ENCODE measurements around the gene RIMOC1. TPM values are rescaled to one million over a fixed set of nuclear protein-coding genes. Genes with fewer than 3 reads are reported as not detected.

RIMOC1 gene, protein sequence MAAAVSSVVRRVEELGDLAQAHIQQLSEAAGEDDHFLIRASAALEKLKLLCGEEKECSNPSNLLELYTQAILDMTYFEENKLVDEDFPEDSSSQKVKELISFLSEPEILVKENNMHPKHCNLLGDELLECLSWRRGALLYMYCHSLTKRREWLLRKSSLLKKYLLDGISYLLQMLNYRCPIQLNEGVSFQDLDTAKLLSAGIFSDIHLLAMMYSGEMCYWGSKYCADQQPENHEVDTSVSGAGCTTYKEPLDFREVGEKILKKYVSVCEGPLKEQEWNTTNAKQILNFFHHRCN
- total RNA-seq (25.2 TPM), polyA plus RNA-seq (12.0 TPM)

DNA sequence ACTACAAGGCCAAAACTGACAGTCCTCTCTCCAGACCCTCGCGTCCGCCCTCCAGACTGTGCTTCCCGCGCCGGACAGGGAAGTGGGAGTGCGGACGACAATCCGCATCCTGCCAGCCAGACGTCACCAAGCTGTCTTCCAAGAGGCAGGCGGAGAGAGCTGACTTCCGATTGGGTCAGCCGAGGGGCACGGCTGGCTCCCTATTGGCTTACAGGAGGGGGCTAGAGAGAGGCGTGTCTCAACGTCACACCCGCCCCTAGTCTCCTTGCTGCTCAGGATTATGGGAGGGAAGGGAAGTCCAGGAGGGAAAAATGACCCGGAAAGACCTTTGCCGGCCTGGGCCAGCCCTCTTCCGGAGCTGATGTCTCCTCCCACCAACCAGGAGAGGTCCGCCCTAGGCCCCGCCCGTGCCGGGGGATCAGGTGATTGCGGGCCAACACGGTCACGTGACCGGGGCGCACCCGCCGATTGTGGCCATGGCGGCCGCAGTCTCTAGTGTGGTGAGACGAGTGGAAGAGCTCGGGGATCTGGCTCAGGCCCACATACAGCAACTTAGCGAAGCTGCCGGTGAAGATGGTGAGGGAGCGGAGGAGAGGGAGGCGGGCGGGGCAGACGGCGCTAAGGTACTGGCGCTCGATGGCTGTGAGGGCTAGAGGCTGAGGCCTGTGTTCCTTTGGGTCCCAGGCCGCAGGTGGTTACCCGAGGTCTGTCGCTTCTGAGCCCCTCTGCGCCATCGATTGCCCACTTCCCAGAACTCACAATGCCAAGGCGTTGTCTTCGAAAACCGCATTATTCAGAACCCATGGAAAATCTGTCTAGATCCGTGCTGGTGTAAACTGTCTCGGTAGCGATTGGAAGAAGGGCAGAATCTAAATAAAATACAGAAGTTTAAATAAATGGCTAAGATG, at the start of gene RIMOC1:
Gene RIMOC1, plus strand, starts transcription at position 453 of the 908 bp plus-strand sequence. Its CDS starts 24 bp downstream, at position 477.
- no peaks in the 10 kb centered on the region for H3K4me1 ChIP-seq (ENCODE audit: insufficient read depth)
- no peaks in the 10 kb centered on the region for H3K36me3 ChIP-seq (ENCODE audit: insufficient read depth)
- under 1% methylated on average over 55 of the region's 55 CpGs for WGBS
- H3K27ac ChIP-seq (ENCODE audit: low read depth): peak within 1 kb of the TSS; percentile 81
- H3K4me3 ChIP-seq (ENCODE audit: low read depth, low read length): peak within 1 kb of the TSS; percentile 58
- peak; percentile 98 for DNase-seq (ENCODE audit: extremely low spot score)

DNA sequence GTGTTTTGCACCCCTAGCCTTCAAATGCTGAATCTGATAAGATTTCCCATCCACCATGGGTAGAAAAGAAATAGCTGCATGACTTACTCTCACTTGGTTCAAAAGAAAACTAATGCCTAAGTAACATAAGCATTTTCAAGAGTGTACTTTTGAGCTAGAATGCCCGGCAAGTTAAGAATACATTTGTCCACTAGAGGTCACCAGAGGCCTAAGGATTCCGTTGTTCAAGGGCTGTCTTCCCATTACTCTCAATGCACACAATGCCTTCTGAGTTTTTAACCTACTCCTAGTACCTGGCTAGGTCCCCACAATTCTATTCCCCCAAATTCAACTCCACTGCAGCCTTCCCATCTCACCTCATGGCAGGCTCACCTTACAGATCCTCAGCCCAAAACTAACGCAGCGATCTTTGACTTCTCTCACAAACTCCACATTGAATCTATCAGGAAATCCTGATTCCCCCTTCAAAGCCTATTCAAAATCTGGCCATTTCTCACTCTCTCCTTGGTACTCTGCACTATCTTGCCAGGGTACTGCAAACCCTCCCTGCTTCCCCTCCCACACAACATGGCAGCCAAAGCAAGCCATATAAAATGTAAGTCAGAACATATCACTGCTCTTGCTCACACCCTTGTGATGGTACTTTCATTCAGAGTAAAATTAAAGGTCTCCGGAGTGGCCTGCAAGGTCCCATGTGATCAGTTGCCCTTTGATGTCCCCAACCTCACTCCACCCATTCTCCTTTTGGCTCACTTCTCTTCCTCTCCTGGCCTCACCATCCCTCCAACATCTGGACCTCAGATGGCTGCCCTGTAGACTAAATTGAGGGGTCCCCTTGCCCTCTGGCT, 47.3 kb upstream of the RIMOC1 start:
- 41% methylated on average over 5 of the region's 5 CpGs for WGBS
- Histone ChIP-seq H3K4me1 (ENCODE audit: insufficient read depth) (no peaks in the 10 kb centered on the region), H3K36me3 (ENCODE audit: insufficient read depth) (peaks cover 2% of the 10 kb centered on the region), H3K4me3 (ENCODE audit: low read depth, low read length) (no peak overlapping the region), H3K27ac (ENCODE audit: low read depth) (no peak overlapping the region)
- DNase-seq (ENCODE audit: extremely low spot score): peak; percentile 52

DNA sequence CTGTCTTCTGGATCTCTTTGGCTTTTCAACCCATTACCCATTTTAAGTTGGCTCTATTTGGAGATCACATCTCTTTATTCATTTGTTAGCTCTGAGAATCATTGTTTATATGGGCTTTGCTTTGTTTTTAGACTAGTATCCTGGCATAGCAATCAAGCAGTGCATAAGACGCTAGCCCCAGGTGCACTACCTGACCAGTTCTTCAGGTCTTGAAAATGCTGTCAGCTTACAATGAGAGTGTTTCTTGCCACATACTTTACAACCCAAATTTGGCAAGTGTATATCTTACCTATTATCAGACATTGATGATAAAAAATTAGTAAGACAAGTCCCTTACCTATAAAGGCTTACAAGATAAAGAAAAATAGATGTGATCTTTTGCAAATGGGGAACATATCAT, 46.2 kb upstream of the RIMOC1 start:
- whole genome bisulfite sequencing: 97% methylated on average over 1 of the region's 1 CpG
- H3K4me3 ChIP-seq (ENCODE audit: low read depth, low read length): no peak overlapping the region
- H3K36me3 ChIP-seq (ENCODE audit: insufficient read depth): peaks cover 2% of the 10 kb centered on the region
- no peak for DNase-seq (ENCODE audit: extremely low spot score)
- no peaks in the 10 kb centered on the region for H3K4me1 ChIP-seq (ENCODE audit: insufficient read depth)
- no peak overlapping the region for H3K27ac ChIP-seq (ENCODE audit: low read depth)

DNA sequence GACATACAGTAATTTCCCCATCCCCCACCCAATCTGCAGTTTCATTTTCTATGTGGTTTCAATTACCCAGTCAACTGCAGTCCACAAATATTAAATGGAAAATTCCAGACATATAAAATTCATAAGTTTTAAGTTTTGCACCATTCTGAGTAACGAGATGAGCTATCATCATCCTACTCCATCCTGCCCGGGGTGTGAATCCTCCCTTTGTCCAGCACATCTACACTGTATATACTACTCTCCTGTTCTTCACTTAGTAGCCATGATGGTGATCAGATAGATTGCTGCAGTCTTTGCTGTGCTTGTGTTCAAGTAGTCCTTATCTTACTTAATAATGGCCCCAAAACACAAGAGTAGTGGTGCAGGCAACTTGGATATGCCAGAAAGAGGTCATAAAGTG, 45.3 kb upstream of the RIMOC1 start:
- 86% methylated on average over 2 of the region's 2 CpGs for WGBS
- Histone ChIP-seq H3K4me1 (ENCODE audit: insufficient read depth) (no peaks in the 10 kb centered on the region), H3K27ac (ENCODE audit: low read depth) (no peak overlapping the region), H3K4me3 (ENCODE audit: low read depth, low read length) (no peak overlapping the region), H3K36me3 (ENCODE audit: insufficient read depth) (no peaks in the 10 kb centered on the region)
- DNase-seq (ENCODE audit: extremely low spot score): no peak

DNA sequence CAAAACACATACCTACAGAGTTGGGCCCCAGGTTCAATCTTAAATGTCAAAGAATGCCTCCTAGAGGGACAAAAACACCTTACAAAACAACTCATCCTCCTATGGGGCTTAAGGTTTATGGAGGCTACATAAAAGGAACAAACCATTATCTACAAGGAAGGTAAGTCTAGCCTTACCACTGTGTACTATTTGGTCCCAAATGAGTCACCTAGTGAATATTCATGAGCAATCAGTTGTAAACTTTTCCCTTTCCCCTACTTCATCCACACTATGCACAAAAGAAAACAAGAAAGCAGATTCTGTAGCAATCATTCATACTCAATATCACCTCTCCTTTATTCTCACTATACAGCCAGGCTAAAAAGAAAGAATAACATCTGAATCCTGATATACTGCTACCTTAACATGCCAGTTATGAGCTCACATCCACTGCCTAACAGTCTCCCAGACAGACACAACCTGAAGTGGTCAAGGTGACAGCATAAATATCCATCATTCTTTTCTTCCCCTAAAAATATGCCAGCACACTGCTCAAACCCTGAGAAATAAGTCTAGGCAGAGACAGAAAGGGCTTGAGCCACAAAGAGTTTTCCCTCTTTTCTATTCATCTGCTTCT, 40.2 kb upstream of the RIMOC1 start:
- DNase-seq (ENCODE audit: extremely low spot score): no peak
- Histone ChIP-seq H3K36me3 (ENCODE audit: insufficient read depth) (no peaks in the 10 kb centered on the region), H3K4me3 (ENCODE audit: low read depth, low read length) (no peak overlapping the region), H3K27ac (ENCODE audit: low read depth) (no peak overlapping the region), H3K4me1 (ENCODE audit: insufficient read depth) (no peaks in the 10 kb centered on the region)

DNA sequence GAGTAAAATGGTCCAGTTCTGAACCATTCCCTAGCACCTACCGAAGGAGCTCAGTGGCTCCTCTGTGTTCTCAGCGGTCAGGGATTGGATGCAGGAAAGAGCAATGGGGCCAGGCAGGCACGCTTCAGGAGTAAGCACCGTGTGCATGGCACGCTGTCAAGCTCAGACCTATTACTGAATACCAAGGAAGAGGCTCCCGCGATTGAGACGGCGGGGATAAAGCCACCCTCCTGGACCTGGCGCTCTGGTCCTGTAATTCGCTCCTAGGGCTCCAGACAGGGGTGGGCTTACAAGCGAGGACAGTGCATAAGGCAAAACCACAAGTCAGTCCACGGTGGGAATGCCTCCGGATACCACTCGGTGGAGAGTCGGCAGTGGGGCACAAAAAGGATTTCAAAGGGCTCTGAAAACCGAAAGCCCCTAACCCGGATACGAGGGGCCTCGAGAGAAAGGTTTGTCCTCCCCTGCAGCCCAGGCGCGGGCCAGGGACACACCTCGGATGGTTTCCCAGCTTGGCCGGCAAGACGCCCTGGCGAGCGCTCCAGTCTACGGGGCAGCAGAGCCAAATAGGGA, 34.9 kb upstream of the RIMOC1 start:
- no peaks in the 10 kb centered on the region for H3K4me1 ChIP-seq (ENCODE audit: insufficient read depth)
- H3K4me3 ChIP-seq (ENCODE audit: low read depth, low read length): peak overlapping the region; percentile 68
- whole genome bisulfite sequencing: 7% methylated on average over 28 of the region's 28 CpGs
- DNase-seq (ENCODE audit: extremely low spot score): no peak
- no peaks in the 10 kb centered on the region for H3K36me3 ChIP-seq (ENCODE audit: insufficient read depth)
- no peak overlapping the region for H3K27ac ChIP-seq (ENCODE audit: low read depth)

DNA sequence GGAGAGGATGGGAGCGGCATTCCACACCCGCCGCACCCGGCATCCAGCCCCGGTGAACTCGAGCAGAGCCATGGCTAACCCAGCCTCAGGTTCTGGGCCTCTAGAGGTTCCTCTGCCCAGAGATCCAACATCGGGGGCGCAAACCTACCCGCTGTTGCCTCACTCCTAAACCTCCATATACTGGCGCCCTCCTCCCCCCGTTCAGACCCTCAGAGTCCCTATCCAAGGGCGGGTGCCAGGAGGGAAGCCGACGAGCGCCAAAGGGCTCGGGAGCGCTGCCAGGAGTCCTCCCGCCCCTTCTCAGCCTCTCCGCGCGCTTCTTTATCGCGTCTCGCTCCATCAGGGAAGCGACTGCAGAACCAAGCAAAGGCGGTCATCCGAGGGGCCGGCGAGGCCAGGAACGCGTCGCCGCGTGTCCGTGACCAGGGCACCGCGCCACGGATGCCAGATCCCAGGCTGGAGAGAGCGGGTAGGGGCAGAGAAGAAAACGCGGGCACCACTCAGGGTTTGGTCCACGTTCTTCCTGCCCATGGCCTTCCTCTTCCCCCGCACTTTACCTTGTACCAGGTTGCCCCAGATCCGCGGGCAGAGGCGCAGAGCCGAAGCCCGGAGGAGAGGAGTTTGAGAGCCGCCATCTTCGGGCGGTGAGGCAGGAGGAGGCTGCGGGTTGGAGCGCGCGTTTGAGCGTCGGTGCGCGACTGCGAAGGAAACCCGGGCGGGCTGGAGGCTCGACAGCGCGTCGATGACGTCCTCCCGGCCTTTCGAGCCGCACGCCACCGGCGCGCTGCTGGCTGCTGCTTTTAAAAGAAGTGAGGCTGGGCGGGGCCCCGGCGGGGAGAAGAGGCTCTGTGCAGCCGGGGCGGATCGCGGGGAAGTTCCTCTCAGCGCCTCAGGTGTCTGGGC, 34.2 kb upstream of the RIMOC1 start, which contains the start of gene OXCT1:
Gene OXCT1, minus strand, starts transcription at position 702 of the 903 bp plus-strand sequence. Its CDS starts 67 bp downstream, at position 635.
- Histone ChIP-seq H3K4me3 (ENCODE audit: low read depth, low read length) (peak within 1 kb of the TSS; percentile 68), H3K36me3 (ENCODE audit: insufficient read depth) (no peaks in the 10 kb centered on the region), H3K27ac (ENCODE audit: low read depth) (peak within 1 kb of the TSS; percentile 90), H3K4me1 (ENCODE audit: insufficient read depth) (no peaks in the 10 kb centered on the region)
- WGBS: under 1% methylated on average over 82 of the region's 82 CpGs
- peak; percentile 61 for DNase-seq (ENCODE audit: extremely low spot score)

DNA sequence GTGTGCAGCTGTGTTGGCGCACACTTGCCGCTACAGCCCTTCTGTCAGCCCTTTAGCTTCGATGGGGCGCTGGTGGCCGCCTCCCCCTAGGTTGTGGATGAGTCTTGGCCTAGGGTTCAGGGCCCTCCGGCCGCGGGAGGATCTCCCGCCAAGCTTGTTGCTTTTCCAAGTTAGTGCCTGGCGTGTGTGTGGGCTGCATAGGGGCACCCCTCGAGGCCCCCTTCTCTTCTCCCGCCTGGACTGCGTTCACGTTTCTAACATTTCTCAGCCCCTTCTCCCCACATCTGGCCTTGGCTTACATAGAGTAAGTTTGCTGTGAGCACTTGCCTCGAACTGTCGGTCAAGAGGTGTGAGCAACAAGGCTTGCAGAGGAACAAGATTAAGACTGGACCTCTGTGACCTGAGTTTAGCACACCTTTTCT, 33.5 kb upstream of the RIMOC1 start:
- no peak for DNase-seq (ENCODE audit: extremely low spot score)
- Histone ChIP-seq H3K4me1 (ENCODE audit: insufficient read depth) (no peaks in the 10 kb centered on the region), H3K4me3 (ENCODE audit: low read depth, low read length) (peak overlapping the region; percentile 68), H3K27ac (ENCODE audit: low read depth) (peak overlapping the region; percentile 90), H3K36me3 (ENCODE audit: insufficient read depth) (no peaks in the 10 kb centered on the region)
- 7% methylated on average over 16 of the region's 16 CpGs for WGBS

DNA sequence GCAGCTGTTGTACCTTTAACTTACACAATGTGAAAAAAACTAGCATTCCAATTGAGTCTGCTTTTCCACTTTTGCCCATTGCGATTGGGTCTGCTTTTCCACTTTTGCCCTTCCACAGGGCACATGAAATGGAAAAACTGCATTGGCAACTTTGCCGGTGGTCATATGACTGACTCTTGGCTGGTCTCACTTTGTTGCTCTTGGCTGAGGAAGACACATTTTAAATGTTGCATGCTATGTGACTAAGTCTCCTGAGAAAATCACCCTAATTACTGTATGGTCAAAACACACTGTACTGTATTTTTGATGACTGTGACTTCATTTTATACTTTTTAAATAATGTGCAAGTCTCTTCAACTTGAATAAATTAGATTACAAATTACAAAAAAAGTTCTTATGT, 32.3 kb upstream of the RIMOC1 start:
- H3K27ac ChIP-seq (ENCODE audit: low read depth): no peak overlapping the region
- DNase-seq (ENCODE audit: extremely low spot score): no peak
- 58% methylated on average over 2 of the region's 2 CpGs for WGBS
- no peaks in the 10 kb centered on the region for H3K36me3 ChIP-seq (ENCODE audit: insufficient read depth)
- H3K4me3 ChIP-seq (ENCODE audit: low read depth, low read length): no peak overlapping the region
- H3K4me1 ChIP-seq (ENCODE audit: insufficient read depth): no peaks in the 10 kb centered on the region

DNA sequence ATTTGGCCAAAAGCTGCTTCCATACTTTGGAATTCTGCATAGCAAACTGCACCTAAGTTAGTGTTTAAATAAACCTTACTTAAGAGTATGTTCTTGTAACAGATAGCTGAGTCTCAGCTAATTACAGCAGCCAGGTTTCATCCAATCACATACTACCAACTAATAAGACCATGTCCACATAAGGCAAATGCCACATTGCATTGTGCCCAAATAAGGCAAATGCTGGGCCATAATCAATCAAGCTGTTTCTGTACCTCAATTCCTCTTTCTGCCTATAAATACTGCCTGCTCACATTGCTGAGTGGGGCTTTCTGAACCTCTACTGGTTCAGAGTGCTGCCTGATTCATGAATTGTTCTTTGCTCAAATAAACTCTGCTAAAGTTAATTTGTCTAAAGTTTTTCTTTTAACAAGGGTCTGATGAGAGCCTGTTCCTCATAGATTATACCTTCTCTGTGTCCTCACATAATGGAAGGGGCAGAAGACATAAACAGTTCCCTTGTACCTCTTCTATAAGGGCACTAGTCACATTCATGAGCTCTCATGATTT, 29.6 kb upstream of the RIMOC1 start:
- H3K4me3 ChIP-seq (ENCODE audit: low read depth, low read length): no peak overlapping the region
- H3K27ac ChIP-seq (ENCODE audit: low read depth): no peak overlapping the region
- no peak for DNase-seq (ENCODE audit: extremely low spot score)
- H3K4me1 ChIP-seq (ENCODE audit: insufficient read depth): no peaks in the 10 kb centered on the region
- no peaks in the 10 kb centered on the region for H3K36me3 ChIP-seq (ENCODE audit: insufficient read depth)

DNA sequence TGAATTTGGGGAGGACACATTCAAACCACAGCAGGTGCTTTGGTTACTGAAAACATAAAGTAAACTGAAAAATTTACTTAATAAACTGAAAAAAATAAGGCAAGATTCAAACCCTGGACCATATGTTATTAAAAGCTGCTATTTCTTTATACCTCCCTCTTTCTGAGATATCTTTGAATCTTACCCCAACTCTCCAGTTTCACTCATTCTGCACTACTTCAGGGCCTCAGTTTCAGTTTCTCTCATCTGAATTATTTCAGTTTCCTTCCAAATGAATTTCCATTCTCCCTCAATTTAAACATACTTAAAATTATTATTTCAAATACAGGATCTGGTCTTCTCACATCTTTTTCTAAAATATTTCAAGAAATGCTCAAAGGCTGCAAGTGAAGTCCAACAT, 29.0 kb upstream of the RIMOC1 start:
- H3K36me3 ChIP-seq (ENCODE audit: insufficient read depth): no peaks in the 10 kb centered on the region
- no peaks in the 10 kb centered on the region for H3K4me1 ChIP-seq (ENCODE audit: insufficient read depth)
- no peak for DNase-seq (ENCODE audit: extremely low spot score)
- H3K27ac ChIP-seq (ENCODE audit: low read depth): no peak overlapping the region
- H3K4me3 ChIP-seq (ENCODE audit: low read depth, low read length): no peak overlapping the region

DNA sequence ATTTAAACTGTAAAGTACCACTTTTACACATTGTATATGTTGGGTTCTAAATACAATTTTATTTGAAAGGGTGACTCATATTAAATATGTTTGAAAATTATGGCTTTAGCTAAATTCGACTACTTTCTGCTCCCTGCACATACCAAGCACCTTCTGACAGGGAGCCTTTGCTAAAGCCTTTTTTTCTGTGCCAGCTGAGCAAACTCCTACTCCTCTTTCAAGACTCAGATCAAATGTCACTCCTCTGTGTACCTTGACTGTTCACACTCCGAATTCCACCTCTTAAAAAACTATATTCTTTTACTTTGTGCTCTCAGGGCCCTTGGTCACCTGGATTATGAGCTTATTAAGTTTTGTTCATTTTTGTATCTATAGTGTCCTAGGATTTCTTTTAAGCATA, 27.5 kb upstream of the RIMOC1 start:
- Histone ChIP-seq H3K27ac (ENCODE audit: low read depth) (no peak overlapping the region), H3K4me1 (ENCODE audit: insufficient read depth) (no peaks in the 10 kb centered on the region), H3K36me3 (ENCODE audit: insufficient read depth) (no peaks in the 10 kb centered on the region), H3K4me3 (ENCODE audit: low read depth, low read length) (no peak overlapping the region)
- DNase-seq (ENCODE audit: extremely low spot score): no peak
- WGBS: 47% methylated on average over 2 of the region's 2 CpGs
